Measurements from ENCODE around the gene DSCAML1. TPM values are rescaled to one million over a fixed set of nuclear protein-coding genes. Genes with fewer than 3 reads are reported as not detected.

The DSCAML1 gene
- total and polyA plus RNA-seq, 7 donors, result 0.04 to 0.52 (median 0.06) TPM

- Histone ChIP-seq H3K27me3 (ENCODE audit: insufficient read depth in 3 of 3, low read length in 2 of 3) (peaks cover 0 to 11% (median 0%) of the 10 kb centered on the region in 3 donors), H3K4me1 (no peaks in the 10 kb centered on the region), H3K4me3 (no peak overlapping the region), H3K9me3 (no peaks in the 10 kb centered on the region), H3K27ac (no peak overlapping the region), H3K36me3 (ENCODE audit: insufficient read depth in 1 of 2, low read depth in 1 of 2) (no peaks in the 10 kb centered on the region)
- DNase-seq (no peak), ATAC-seq (no peak)
- WGBS, 3 donors, result 87 to 92% (median 88%) methylated on average over 8 of the region's 8 CpGs
- intact Hi-C loops (cut with DNase I), result no loop called here
- no peak for TF ChIP-seq CTCF (IDR thresholded peaks at IDR 0.05)
Measured at GRCh38 chr11:117605331-117605730, 191.7 kb downstream of the DSCAML1 start.

- Histone ChIP-seq H3K36me3 (ENCODE audit: insufficient read depth in 1 of 2, low read depth in 1 of 2) (no peaks in the 10 kb centered on the region), H3K4me3 (no peak overlapping the region), H3K27ac (no peak overlapping the region), H3K9me3 (no peaks in the 10 kb centered on the region), H3K4me1 (no peaks in the 10 kb centered on the region), H3K27me3 (ENCODE audit: insufficient read depth in 3 of 3, low read length in 2 of 3) (peaks cover 0 to 14% (median 0%) of the 10 kb centered on the region in 3 donors)
- DNase-seq (no peak), ATAC-seq (no peak)
- WGBS, 3 donors, result 21 to 29% (median 27%) methylated on average over 14 of the region's 14 CpGs
- TF ChIP-seq CTCF (IDR thresholded peaks at IDR 0.05), result no peak
- intact Hi-C loops (cut with DNase I), result no loop called here
Measured at GRCh38 chr11:117604336-117604995, 192.6 kb downstream of the DSCAML1 start.

GRCh38 chr11:117603932-117604331, 193.1 kb downstream of the DSCAML1 start:
- ATAC-seq (no peak), DNase-seq (no peak)
- 43 to 61% (median 58%) methylated on average over 5 of the region's 5 CpGs for WGBS, 3 donors
- Histone ChIP-seq H3K4me1 (no peaks in the 10 kb centered on the region), H3K9me3 (no peaks in the 10 kb centered on the region), H3K4me3 (no peak overlapping the region), H3K36me3 (ENCODE audit: insufficient read depth in 1 of 2, low read depth in 1 of 2) (no peaks in the 10 kb centered on the region), H3K27ac (no peak overlapping the region), H3K27me3 (ENCODE audit: insufficient read depth in 3 of 3, low read length in 2 of 3) (peaks cover 0 to 14% (median 0%) of the 10 kb centered on the region in 3 donors)
- intact Hi-C loops (cut with DNase I), result loop anchor here in 1 of 2 donors (2.0 kb wide), 1 partner anchor 61 kb away; no protein-coding TSS in a partner anchor
- TF ChIP-seq CTCF (IDR thresholded peaks at IDR 0.05), result no peak

GRCh38 chr11:117601006-117601708, 195.9 kb downstream of the DSCAML1 start:
- TF ChIP-seq CTCF (IDR thresholded peaks at IDR 0.05), result no peak

More at GRCh38 chr11:117601006-117601708, 195.9 kb downstream of the DSCAML1 start:
- Histone ChIP-seq H3K27ac (no peak overlapping the region), H3K36me3 (ENCODE audit: insufficient read depth in 1 of 2, low read depth in 1 of 2) (no peaks in the 10 kb centered on the region), H3K9me3 (no peaks in the 10 kb centered on the region), H3K27me3 (ENCODE audit: insufficient read depth in 3 of 3, low read length in 2 of 3) (peaks cover 0 to 22% (median 0%) of the 10 kb centered on the region in 3 donors), H3K4me3 (no peak overlapping the region), H3K4me1 (no peaks in the 10 kb centered on the region)
- no peak for ATAC-seq
- 66 to 70% (median 69%) methylated on average over 9 of the region's 9 CpGs for WGBS, 3 donors
- no peak for DNase-seq
- intact Hi-C loops (cut with DNase I), result no loop called here

Measured in psoas muscle (tissue), 8 donors.